ENCODE measurements around the gene ZRANB1.
"Not testable (repeated sequence)": the region's sequence is repeated elsewhere in the genome, so short reads cannot be mapped to it uniquely, and the experiment has no call there.

The ZRANB1 gene

DNA sequence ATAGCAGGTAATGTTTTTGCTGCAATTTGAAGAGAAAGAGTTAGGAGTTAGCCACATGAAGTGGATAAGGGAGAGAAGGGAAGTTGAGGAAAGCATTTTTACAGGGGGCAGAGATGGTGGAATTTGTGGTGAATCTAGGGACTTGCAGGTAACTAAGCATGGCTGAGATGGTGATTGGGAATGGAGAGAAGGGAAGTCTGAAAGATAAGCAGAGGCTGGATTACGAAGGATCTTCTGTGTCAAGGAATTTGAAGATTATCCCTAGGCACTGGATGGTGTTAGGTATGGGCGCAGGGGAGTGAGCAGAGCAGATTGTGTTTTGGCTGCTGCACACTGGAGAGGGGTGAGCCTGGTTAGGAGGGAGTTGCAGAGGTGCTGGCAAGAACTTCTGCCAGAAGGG is 25.3 kb downstream of the ZRANB1 start:
- no peak for DNase-seq

DNA sequence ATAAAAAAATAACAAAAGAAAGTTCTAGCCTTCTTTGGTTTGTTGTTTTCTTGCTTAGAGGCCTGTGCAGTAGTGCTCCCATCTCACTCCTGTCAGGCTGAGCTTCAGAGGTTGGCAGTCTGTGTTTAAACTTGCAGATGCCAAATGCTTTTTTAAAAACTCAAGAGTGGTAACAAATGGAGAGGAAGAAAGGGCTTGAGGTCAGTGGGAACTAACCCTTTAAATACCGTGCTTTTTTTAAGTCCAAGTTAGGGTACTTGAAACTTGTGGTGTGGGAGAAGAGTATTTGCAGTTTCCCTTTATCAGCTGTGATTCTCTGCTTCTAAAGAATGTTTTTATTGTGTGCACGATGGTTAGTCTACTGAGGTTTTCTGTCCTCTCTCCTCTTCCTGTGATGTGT is 29.4 kb downstream of the ZRANB1 start:
- DNase-seq = no peak

- DNase-seq = no peak
Measured at GRCh38 chr10:124972637-124973036, 30.7 kb downstream of the ZRANB1 start.

- DNase-seq = no peak
Measured at GRCh38 chr10:124974131-124974530, 32.2 kb downstream of the ZRANB1 start.

DNA sequence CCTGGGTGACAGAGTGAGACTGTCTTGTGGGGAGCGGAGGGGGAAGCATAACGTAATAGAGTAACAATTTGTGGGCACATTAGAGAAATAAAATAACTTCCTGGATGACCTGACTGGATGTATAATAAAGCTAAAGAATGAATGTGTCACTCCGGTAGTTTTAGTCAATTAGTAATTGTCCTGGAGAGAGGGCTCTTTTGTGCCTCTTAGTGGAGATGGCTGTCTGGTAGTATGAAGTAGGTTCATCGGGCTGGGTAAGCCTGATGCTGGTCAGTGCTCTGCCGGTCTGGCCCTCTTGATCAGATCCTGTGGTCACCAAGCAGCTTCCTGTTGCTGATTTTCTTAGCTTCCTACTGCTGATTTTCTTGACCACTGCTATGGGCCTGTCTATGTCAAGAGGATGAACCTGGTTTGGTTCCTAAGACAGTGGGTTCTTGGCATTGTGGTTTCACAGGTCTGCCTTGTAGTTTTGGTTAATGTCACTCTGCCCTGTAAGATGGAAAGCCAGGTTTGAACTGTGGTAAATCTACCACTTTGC is 34.1 kb downstream of the ZRANB1 start:
- no peak for DNase-seq

DNA sequence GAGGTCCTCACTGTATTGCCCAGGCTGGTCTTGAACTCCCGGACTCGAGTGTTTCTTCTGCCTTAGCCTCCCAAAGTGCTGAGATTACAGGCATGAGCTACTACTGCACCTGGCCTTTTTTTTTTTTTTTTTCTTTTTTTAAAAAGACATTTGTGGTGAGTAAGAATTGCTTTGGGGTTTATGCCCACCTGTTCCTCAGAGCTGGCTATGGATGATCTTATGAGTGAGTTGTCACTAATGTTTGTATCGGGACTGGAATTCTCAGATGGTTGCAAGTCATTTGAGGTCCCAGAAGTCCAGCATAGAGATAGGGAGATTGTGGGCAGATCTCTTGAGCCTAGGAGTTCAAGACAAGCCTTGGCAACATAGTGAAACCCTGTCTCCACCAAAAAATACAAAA is 35.2 kb downstream of the ZRANB1 start:
- DNase-seq = no peak

- DNase-seq = no peak
Measured at GRCh38 chr10:124977648-124978375, 35.9 kb downstream of the ZRANB1 start.

DNA sequence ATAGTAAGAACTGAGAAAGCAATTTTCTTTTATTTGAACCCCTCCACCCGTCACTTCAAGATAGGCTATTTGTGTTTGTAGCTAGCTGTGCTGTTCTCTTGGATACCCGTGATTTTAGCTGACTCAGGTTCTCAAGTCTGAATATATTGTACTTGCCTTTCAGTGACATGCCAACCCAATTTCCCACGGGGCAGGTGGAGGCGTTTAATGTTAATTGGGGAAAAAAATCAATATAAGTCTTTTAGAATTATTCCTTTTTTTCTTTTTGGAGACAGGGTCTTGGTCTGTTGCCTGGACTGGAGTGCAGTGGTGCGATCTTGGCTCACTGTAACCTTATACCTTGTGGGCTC is 36.4 kb downstream of the ZRANB1 start:
- DNase-seq = no peak

DNA sequence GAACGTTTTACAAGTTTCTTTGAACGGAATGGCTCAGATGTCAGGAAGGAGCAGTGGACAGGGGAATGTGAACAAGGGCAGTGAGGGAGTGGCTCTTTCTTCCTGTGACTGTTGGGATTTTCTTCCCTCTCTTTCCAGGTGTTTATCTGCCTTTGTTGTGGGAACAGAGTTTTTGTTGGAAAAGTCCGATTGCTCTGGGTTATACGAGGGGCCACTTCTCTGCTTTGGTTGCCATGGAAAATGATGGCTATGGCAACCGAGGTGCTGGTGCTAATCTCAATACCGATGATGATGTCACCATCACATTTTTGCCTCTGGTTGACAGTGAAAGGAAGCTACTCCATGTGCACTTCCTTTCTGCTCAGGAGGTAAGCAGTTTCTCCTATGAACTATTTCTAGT is 41.4 kb downstream of the ZRANB1 start:
- DNase-seq = no peak

DNA sequence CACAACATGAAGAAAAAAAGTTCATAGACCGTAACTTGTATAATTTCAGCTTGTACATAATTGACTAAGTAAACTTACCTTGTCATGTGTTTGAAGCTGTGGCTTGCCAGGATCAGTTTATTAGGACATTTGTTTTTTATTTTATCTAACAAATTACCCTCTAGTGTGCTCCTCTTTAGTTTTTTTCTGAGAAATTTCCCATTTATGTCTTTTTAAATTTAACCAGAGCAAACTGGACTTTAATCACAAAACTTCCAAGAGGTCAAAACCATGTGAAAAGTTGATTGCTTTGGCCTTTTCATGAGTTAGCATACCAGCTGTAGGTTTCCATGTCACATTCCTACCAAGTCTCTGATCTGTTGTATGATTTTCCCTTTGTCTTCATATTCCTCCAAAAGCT is 42.5 kb downstream of the ZRANB1 start:
- DNase-seq = no peak

DNA sequence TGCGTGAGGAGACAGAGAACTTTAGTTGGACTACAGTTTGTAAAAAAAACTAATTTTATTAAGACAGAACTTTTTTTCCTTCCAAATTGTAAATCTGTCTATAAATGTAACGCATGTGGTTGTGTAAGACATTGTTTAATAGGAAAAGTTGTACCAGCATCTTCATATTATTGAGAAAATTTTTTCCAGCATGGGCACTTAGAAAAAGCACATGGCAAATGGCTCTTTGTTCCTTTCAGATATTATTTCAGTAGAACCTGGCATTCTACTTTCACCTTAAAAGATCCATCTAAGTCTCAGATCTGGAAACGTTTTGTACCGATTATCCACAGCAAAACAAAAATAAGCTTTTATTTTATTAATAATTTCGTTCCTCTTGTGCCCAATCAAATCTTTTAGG is 43.2 kb downstream of the ZRANB1 start:
- DNase-seq = no peak

- DNase-seq = no peak
Measured at GRCh38 chr10:124987788-124988187, 45.9 kb downstream of the ZRANB1 start.

DNA sequence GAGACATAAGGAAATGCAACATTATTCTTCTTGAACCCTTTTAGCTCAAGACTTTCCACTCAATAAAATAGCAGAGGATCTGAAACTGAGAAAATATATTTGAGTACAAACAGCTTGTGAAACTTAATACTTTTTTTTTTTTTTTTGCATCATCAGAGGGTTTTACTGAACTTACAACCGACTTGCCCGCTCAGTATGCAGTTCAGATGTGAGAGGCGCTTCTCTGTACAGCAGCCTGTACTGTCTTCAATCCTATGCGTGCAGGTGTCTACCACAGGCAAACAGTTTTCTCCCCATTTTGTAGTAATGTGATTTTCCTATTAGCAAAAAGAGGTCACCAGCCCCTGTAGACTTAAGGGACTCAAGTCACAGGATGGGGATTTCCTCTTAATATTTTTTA is 46.8 kb downstream of the ZRANB1 start:
- not testable (repeated sequence) for DNase-seq

GRCh38 chr10:124989526-124989925 is 47.6 kb downstream of the ZRANB1 start:
- DNase-seq = no peak

- no peak for DNase-seq
Measured at GRCh38 chr10:124990671-124991625, 49.0 kb downstream of the ZRANB1 start.

DNA sequence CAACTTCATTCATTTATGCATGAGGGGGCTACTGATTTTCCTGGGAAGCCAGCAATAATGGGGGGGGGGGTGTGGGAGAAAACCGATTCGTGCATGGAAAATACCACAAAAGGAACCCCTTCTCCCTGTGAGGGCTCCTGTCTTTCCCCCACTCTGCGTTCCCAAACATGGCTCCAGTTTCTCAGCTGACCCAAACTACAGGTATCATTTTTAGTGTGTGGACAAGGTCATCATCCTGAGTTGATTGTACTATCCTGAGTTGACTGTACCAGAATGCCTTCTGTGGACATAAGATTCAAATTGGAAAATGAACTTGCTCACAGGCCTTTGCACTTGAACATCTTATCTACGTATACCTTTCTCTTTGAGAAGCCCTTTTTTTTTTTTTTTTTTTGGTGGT is 49.9 kb downstream of the ZRANB1 start:
- no peak for DNase-seq

GRCh38 chr10:124992462-124993344 is 50.8 kb downstream of the ZRANB1 start:
- DNase-seq = no peak

DNA sequence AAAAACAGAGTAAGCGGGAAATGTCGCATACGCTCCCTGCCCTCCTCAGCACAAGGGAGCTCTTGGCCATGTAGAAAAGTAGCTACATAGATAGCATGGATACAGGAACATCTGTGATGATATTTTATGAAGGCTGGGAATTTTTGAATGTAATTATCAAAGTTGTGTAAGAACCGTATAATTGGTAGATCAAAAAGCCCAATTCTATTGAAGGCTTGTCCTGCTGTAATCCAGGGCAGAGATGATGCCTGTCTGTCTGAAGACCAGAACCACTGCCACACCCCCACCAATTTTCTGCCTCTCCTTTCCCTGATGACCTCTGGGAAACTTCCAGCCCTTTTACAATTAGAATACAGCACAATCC is 51.4 kb downstream of the ZRANB1 start:
- no peak for DNase-seq

- DNase-seq = no peak
Measured at GRCh38 chr10:124993736-124994451, 52.0 kb downstream of the ZRANB1 start.

DNA sequence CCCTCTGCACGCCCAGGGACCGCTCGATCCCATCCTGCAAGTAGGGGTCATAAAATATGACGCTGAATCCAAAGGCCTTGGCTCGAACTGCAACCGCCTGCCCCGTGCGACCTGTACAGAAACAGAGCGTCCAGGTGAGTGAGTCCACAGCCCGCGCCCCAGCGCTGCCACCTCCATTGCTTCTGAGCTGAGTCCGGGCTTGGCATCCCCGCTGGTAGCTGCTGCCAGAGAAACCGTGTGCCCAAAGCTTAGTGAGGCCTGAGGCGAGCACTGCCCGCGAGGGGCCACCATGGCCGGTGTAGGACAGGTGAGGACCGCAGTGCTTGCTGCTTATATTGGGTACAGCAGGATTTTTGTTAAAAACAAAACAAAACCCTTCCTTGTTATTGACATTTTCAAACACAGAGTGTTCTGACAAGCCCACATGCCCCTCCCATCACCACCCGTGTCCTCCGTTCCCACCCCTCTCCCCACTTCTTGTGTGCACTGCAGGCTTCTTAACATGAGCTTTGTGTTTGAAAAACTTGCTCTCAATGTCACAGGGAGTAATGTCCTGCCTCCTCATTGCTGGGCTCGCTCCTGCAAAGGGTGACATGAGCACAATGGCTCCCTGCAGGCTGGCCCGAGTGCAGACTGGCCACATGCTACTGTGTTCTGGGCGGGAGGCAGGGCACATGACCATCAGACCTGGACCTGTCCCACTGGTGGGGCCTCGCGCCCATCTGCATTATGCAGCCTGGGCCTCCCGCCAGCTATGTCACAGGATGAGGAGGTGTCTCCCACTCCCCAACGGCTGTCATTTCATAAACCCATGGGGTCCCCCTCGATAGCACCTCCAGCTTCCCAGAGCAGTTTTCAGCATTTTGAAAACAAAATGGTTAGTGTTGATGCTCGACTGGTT is 52.9 kb downstream of the ZRANB1 start:
- DNase-seq = no peak

- no peak for DNase-seq
Measured at GRCh38 chr10:124995605-124996004, 53.7 kb downstream of the ZRANB1 start.

Measured in activated naive CD4-positive, alpha-beta T cell (primary cell).